CMK (cell line): Measurements from ENCODE around the gene DUSP1.
A peak's percentile ranks its signal among the peaks of the same experiment; 100 is the strongest.
"Not testable (repeated sequence)": the region's sequence is repeated elsewhere in the genome, so short reads cannot be mapped to it uniquely, and the experiment has no call there.

Experiments used
- DNase-seq: peaks from one replicate; pipeline ENCODE4 v3.0.0-alpha.2; 2010; ENCODE audit warnings: low read depth

Gene DUSP1

GRCh38 chr5:172770675-172771438 is at the start of gene DUSP1:
Gene DUSP1, minus strand, starts transcription at chr5:172771195. Its CDS starts 243 bp downstream, at chr5:172770952.
- peak; percentile 77 for DNase-seq

- DNase-seq = no peak
Observed at GRCh38 chr5:172820046-172820767, 49.2 kb upstream of the DUSP1 start.

GRCh38 chr5:172819569-172819968 is 48.6 kb upstream of the DUSP1 start:
- no peak for DNase-seq

- no peak for DNase-seq
Observed at GRCh38 chr5:172818081-172818480, 47.1 kb upstream of the DUSP1 start.

GRCh38 chr5:172817664-172818063 is 46.7 kb upstream of the DUSP1 start:
- no peak for DNase-seq

GRCh38 chr5:172816925-172817562 is 46.0 kb upstream of the DUSP1 start:
- DNase-seq = no peak

- DNase-seq = no peak
Observed at GRCh38 chr5:172815631-172816030, 44.6 kb upstream of the DUSP1 start.

GRCh38 chr5:172810996-172811395 is 40.0 kb upstream of the DUSP1 start:
- not testable (repeated sequence) for DNase-seq

- no peak for DNase-seq
Observed at GRCh38 chr5:172809774-172810173, 38.8 kb upstream of the DUSP1 start.

GRCh38 chr5:172807766-172808311 is 36.8 kb upstream of the DUSP1 start:
- no peak for DNase-seq

GRCh38 chr5:172806897-172807672 is 36.1 kb upstream of the DUSP1 start:
- peak; percentile 40 for DNase-seq

- DNase-seq = no peak
Observed at GRCh38 chr5:172805736-172806255, 34.8 kb upstream of the DUSP1 start.

- DNase-seq = no peak
Observed at GRCh38 chr5:172805018-172805683, 34.2 kb upstream of the DUSP1 start.

- DNase-seq = no peak
Observed at GRCh38 chr5:172802567-172803176, 31.7 kb upstream of the DUSP1 start.

GRCh38 chr5:172802112-172802511 is 31.1 kb upstream of the DUSP1 start:
- DNase-seq = no peak

GRCh38 chr5:172801179-172801671 is 30.2 kb upstream of the DUSP1 start:
- DNase-seq = no peak

- DNase-seq = no peak
Observed at GRCh38 chr5:172800088-172800551, 29.1 kb upstream of the DUSP1 start.

- DNase-seq = no peak
Observed at GRCh38 chr5:172799416-172799815, 28.4 kb upstream of the DUSP1 start.

GRCh38 chr5:172798422-172799215 is 27.6 kb upstream of the DUSP1 start:
- no peak for DNase-seq
